GM12892 (cell line): ENCODE measurements around the gene ATXN7L3.

Source experiments
- DNase-seq: peaks from one replicate; pipeline ENCODE4 v3.0.0; 2011; ENCODE audit not compliant: insufficient read length
- FAIRE-seq: peaks from 2 replicates; lab custom pipeline; 2011; peaks lifted over from hg19 to GRCh38; lab: Jason Lieb, UNC
- POLR2A ChIP-seq: IDR thresholded peaks from 2 replicates; pipeline ENCODE4 v1.6.1; 2011; ENCODE audit warnings: low read depth, low read length, control low read depth
- POLR2AphosphoS5 ChIP-seq: IDR thresholded peaks from 2 replicates; pipeline ENCODE4 v1.6.1; 2011; ENCODE audit warnings: low read depth, low read length, control low read depth
- TAF1 ChIP-seq: IDR thresholded peaks from 2 replicates; pipeline ENCODE4 v1.6.1; 2011; ENCODE audit warnings: low read depth, mild to moderate bottlenecking, control low read depth, low read length, borderline replicate concordance

Gene ATXN7L3

GRCh38 chr17:44207319-44207718, 7.6 kb upstream of the ATXN7L3 start:
- DNase-seq (no peak), FAIRE-seq (no peak)
- TF ChIP-seq POLR2A (no peak), POLR2AphosphoS5 (peak; percentile 10; the same call in 1 of the 2 replicates)

- TF ChIP-seq TAF1 (no peak), POLR2AphosphoS5 (no peak), POLR2A (no peak)
- DNase-seq (no peak), FAIRE-seq (no peak)
Observed at GRCh38 chr17:44206825-44207155, 7.1 kb upstream of the ATXN7L3 start.

- FAIRE-seq, result no peak
- no peak for DNase-seq
- TF ChIP-seq POLR2A, result peak; percentile 40; the same call in 1 of the 2 replicates
- no peak; the same call in 1 of the 2 replicates for TF ChIP-seq POLR2AphosphoS5
Observed at GRCh38 chr17:44205962-44206824, 6.5 kb upstream of the ATXN7L3 start.

DNA sequence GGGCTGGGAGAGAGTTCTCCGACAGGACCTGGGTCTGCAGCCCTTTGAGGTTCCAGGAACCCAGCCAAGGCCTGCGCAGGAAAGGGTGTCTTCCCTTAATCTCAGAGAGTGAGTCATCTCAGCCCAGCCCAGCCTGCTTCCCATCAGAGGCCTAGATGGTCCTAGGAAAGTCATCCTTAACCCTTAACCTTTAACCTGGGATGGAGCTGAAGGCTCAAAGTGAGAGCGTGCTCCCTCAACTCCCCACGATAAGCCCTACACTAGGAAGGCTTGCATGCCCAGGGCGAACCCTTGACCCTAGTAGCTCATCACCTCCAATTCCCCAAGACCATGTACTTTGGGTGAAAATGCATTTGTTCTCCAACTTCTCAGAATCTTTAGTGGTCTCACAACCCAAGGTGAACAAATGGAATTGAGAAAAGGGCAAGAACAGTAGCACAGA, 4.8 kb upstream of the ATXN7L3 start:
- no peak for FAIRE-seq
- DNase-seq, result no peak
- TF ChIP-seq TAF1, result no peak
- 0 out of 2 replicates have a peak, but pooled peaks have one; percentile 11 for TF ChIP-seq POLR2AphosphoS5
- TF ChIP-seq POLR2A, result 0 out of 2 replicates have a peak, but pooled peaks have one; percentile 21

GRCh38 chr17:44203731-44204440, 4.2 kb upstream of the ATXN7L3 start:
- TF ChIP-seq TAF1 (no peak), POLR2A (no peak), POLR2AphosphoS5 (peak; percentile 19; the same call in 1 of the 2 replicates)
- DNase-seq, result peak; percentile 55
- peak; percentile 93 for FAIRE-seq

DNA sequence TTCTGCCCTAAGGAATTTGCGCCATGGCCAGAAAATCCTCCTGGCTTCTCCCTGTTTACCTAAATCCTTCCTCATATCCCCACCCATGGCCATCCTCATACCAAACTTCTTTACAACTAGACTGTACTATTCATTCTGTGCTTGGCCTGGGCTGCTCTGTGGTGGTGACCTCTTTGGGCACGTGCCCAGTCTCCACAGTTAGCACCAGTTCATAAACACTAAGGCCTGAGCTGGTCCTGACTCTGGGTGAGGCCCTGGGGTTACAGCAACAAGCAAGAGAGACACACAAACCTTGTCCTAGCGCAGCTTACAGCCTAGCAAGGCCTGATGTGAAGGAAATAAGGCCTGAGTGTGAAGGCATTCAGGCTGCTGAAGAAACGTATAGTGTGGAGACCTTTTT, 3.1 kb upstream of the ATXN7L3 start:
- DNase-seq (no peak), FAIRE-seq (no peak)
- no peak for TF ChIP-seq POLR2AphosphoS5
- TF ChIP-seq POLR2A, result no peak
- no peak for TF ChIP-seq TAF1

- FAIRE-seq, result no peak
- no peak for DNase-seq
- TF ChIP-seq TAF1 (no peak), POLR2A (peak; percentile 80), POLR2AphosphoS5 (peak; percentile 67; the same call in 1 of the 2 replicates)
Observed at GRCh38 chr17:44200478-44201155, 933 bp upstream of the ATXN7L3 start.

GRCh38 chr17:44198721-44199552, 747 bp downstream of the ATXN7L3 start:
- TF ChIP-seq POLR2A (no peak), POLR2AphosphoS5 (no peak), TAF1 (no peak)
- DNase-seq (peak; percentile 87), FAIRE-seq (no peak)

- TF ChIP-seq POLR2A (peak; percentile 49; the same call in 1 of the 2 replicates), TAF1 (no peak), POLR2AphosphoS5 (peak; percentile 40; the same call in 1 of the 2 replicates)
- no peak for FAIRE-seq
- peak; percentile 71 for DNase-seq
Observed at GRCh38 chr17:44197980-44198720, 1.5 kb downstream of the ATXN7L3 start.

- DNase-seq (no peak), FAIRE-seq (no peak)
- TF ChIP-seq POLR2AphosphoS5, result no peak
- TF ChIP-seq POLR2A, result no peak
- TF ChIP-seq TAF1, result no peak
Observed at GRCh38 chr17:44197107-44197506, 2.6 kb downstream of the ATXN7L3 start.
